Measurements from ENCODE around the gene GP5.

The GP5 gene

DNA sequence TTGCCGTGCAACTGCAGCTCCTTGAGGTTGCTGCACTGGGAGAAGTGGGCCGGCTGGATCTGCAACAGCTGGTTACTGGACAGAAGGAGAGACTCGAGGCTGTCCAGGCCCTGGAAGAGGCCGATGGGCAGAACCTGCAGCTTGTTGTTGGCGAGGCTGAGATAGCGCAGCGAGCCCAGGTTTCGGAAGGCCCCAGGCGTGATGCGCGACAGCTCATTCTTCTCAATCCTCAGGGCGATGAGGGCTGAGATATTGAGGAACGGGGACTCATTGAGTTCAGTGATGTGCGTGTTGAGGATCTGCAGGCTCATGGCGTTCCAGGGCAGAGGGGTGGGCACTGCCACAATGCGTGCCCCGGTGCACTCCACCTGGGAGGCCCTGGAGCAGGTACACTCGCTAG, 38.5 kb downstream of the GP5 start:
- no peaks in the 10 kb centered on the region for H4K20me1 ChIP-seq
- no peaks in the 10 kb centered on the region for H3K27me3 ChIP-seq
- H3K4me1 ChIP-seq, result peaks cover 99% of the 10 kb centered on the region
- no peak overlapping the region for H3K27ac ChIP-seq
- no peak for TF ChIP-seq Cebpa-rat (IDR thresholded peaks at IDR 0.05)
- no peak overlapping the region for H3K4me3 ChIP-seq
- peak overlapping the region; percentile 12; the same call in 1 of the 2 replicates for H3K4me2 ChIP-seq
- H3K9me3 ChIP-seq, result peaks cover 14% of the 10 kb centered on the region
- no peak overlapping the region for H3K9ac ChIP-seq
- peaks cover 18% of the 10 kb centered on the region; the same call in 1 of the 2 replicates for H3K36me3 ChIP-seq

GRCh38 chr3:194357681-194358080, 41.4 kb downstream of the GP5 start:
- H3K9me3 ChIP-seq, result peaks cover 14% of the 10 kb centered on the region
- no peaks in the 10 kb centered on the region for H4K20me1 ChIP-seq
- H3K36me3 ChIP-seq, result peaks cover 18% of the 10 kb centered on the region; the same call in 1 of the 2 replicates
- peaks cover 96% of the 10 kb centered on the region for H3K4me1 ChIP-seq
- no peak overlapping the region for H3K4me3 ChIP-seq
- TF ChIP-seq Cebpa-rat (IDR thresholded peaks at IDR 0.05), result no peak
- H3K27ac ChIP-seq, result peak overlapping the region; percentile 51
- H3K27me3 ChIP-seq, result no peaks in the 10 kb centered on the region
- H3K4me2 ChIP-seq, result peak overlapping the region; percentile 77
- peak overlapping the region; percentile 40; the same call in 1 of the 2 replicates for H3K9ac ChIP-seq

GRCh38 chr3:194355379-194355778, 43.7 kb downstream of the GP5 start:
- peaks cover 14% of the 10 kb centered on the region; the same call in 1 of the 2 replicates for H3K36me3 ChIP-seq
- no peak overlapping the region for H3K9ac ChIP-seq
- peak overlapping the region; percentile 51 for H3K27ac ChIP-seq
- peak overlapping the region; percentile 77 for H3K4me2 ChIP-seq
- no peak for TF ChIP-seq Cebpa-rat (IDR thresholded peaks at IDR 0.05)
- no peaks in the 10 kb centered on the region for H4K20me1 ChIP-seq
- H3K9me3 ChIP-seq, result 0 out of 2 replicates have a peak, but pooled peaks cover 7% of the 10 kb centered on the region
- no peaks in the 10 kb centered on the region for H3K27me3 ChIP-seq
- no peak overlapping the region for H3K4me3 ChIP-seq
- peaks cover 90% of the 10 kb centered on the region for H3K4me1 ChIP-seq

- H3K36me3 ChIP-seq, result peaks cover 3% of the 10 kb centered on the region; the same call in 1 of the 2 replicates
- H3K9me3 ChIP-seq, result no peaks in the 10 kb centered on the region
- H3K4me2 ChIP-seq, result peak overlapping the region; percentile 77; the same call in 1 of the 2 replicates
- no peak overlapping the region for H3K4me3 ChIP-seq
- no peak overlapping the region for H3K9ac ChIP-seq
- peaks cover 90% of the 10 kb centered on the region for H3K4me1 ChIP-seq
- H3K27ac ChIP-seq, result no peak overlapping the region
- TF ChIP-seq Cebpa-rat (IDR thresholded peaks at IDR 0.05), result no peak
- H3K27me3 ChIP-seq, result no peaks in the 10 kb centered on the region
- no peaks in the 10 kb centered on the region for H4K20me1 ChIP-seq
These were observed 44.8 kb downstream of the GP5 start for GRCh38 chr3:194354315-194354714.

- Histone ChIP-seq H3K4me3 (no peak overlapping the region), H3K9me3 (no peaks in the 10 kb centered on the region), H3K4me2 (peak overlapping the region; percentile 28; the same call in 1 of the 2 replicates), H4K20me1 (no peaks in the 10 kb centered on the region), H3K27me3 (no peaks in the 10 kb centered on the region), H3K27ac (peak overlapping the region; percentile 62), H3K9ac (no peak overlapping the region), H3K4me1 (peaks cover 74% of the 10 kb centered on the region), H3K36me3 (no peaks in the 10 kb centered on the region)
- no peak for TF ChIP-seq Cebpa-rat (IDR thresholded peaks at IDR 0.05)
These were observed 46.3 kb downstream of the GP5 start for GRCh38 chr3:194352667-194353246.

DNA sequence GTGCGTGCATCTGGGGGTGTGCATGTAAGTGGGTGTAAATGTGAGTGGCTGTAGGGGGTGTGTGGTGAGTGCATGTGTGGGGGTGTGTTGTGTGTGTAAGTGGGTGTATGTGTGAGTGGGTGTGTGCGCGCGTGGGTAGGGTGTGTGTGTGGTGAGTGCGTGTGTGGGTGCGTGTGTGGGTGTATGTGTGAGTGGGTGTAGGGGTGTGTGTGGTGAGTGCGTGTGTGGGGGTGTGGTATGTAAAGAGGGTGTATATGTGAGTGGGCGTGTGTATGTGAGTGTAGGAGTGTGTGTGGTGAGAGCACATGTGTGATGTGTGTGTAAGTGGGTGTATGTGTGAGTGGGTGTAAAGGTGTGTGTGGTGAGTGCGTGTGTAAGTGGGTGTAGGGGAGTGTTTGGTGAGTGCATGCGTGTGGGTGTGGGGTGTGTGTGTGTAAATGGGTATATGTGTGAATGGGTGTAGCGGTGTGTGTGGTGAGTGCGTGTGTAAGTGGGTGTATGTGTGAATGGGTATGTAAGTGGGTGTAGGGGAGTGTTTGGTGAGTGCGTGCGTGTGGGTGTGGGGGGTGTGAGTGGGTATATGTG, 47.0 kb downstream of the GP5 start:
- Histone ChIP-seq H3K9ac (no peak overlapping the region), H3K36me3 (no peaks in the 10 kb centered on the region), H4K20me1 (no peaks in the 10 kb centered on the region), H3K9me3 (no peaks in the 10 kb centered on the region), H3K27ac (peak overlapping the region; percentile 69; the same call in 1 of the 2 replicates), H3K4me1 (peaks cover 69% of the 10 kb centered on the region), H3K27me3 (no peaks in the 10 kb centered on the region), H3K4me2 (no peak overlapping the region; the same call in 1 of the 2 replicates), H3K4me3 (no peak overlapping the region)
- no peak for TF ChIP-seq Cebpa-rat (IDR thresholded peaks at IDR 0.05)

DNA sequence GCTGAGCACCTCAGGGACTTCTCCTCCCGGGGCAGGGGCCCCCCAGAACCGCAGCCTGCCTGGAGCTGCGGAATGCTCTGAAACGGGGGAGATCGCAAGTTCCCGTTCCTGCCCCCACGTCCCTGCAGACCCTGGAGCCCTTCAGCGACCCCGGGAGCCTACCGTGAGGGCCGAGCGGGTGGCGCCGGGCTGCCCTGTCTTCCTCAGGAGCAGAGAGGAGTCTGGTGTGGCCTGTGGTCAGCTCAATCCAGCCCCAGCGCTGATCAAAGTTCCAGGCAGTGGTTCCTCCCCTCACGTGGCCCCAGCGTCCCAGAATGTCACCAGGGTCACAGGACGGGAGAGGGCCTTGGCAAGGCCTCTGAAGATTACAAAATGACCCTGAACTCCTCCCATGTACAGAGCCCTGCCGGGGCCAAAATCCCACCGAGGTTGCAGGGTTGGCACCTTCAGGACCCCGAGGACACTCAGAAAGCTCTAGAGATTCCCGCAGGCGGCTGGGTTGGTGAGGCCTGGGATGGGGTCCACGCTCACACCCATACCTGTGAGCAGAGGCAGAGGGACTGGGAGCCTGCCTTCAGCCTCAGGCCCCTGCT, 47.9 kb downstream of the GP5 start, which contains the start of gene CPN2:
Gene CPN2 (minus strand): TSS at position 249 of the 593 bp plus-strand sequence. CDS start 8,626 bp downstream, outside the sequence.
- no peaks in the 10 kb centered on the region for H3K36me3 ChIP-seq
- peaks cover 66% of the 10 kb centered on the region for H3K4me1 ChIP-seq
- peak within 1 kb of the TSS; percentile 69 for H3K27ac ChIP-seq
- no peak for TF ChIP-seq Cebpa-rat (IDR thresholded peaks at IDR 0.05)
- no peaks in the 10 kb centered on the region for H3K9me3 ChIP-seq
- H3K9ac ChIP-seq, result no peak within 1 kb of the TSS
- no peaks in the 10 kb centered on the region for H4K20me1 ChIP-seq
- H3K4me3 ChIP-seq, result no peak within 1 kb of the TSS
- H3K4me2 ChIP-seq, result peak within 1 kb of the TSS; percentile 11; the same call in 1 of the 2 replicates
- no peaks in the 10 kb centered on the region for H3K27me3 ChIP-seq

DNA sequence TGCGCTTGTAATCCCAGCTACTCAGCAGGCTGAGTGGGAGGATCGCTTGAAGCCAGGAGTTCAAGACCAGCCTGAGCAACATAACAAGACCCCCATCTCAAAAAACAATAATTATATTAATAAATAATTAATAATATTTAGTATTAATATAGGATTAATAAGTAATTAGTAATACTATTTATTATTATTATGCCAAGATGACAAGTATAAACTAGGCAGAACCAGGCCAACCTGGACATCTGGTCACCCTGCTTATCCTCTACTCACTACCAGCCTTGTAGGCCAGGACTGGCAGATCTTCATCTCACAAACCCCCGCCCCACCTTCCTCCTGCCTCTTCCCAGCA, 48.4 kb downstream of the GP5 start:
- Histone ChIP-seq H3K36me3 (no peaks in the 10 kb centered on the region), H3K27ac (peak overlapping the region; percentile 69), H3K4me2 (peak overlapping the region; percentile 11; the same call in 1 of the 2 replicates), H3K4me1 (peaks cover 62% of the 10 kb centered on the region), H3K27me3 (no peaks in the 10 kb centered on the region), H3K9ac (no peak overlapping the region), H3K9me3 (no peaks in the 10 kb centered on the region), H3K4me3 (no peak overlapping the region), H4K20me1 (no peaks in the 10 kb centered on the region)
- TF ChIP-seq Cebpa-rat (IDR thresholded peaks at IDR 0.05), result no peak

DNA sequence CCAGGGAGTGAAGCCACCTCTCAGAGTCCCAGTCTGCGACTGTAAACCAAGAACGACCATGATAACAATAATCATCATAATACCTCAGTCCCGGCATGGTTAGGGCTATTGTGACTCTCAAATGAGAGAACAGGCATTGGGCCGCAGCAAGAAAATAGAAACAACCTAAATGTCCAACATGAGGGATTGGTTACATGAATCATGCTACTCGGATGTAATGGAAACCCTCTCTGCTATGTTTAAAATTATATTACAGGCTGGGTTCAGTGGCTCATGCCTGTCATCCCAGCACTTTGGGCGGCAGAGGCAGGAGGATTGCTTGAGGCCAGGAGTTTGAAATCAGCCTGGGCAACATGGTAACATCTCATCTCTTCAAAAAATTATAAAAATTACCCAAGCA, 50.7 kb downstream of the GP5 start:
- no peak for TF ChIP-seq Cebpa-rat (IDR thresholded peaks at IDR 0.05)
- Histone ChIP-seq H3K36me3 (no peaks in the 10 kb centered on the region), H3K9ac (no peak overlapping the region), H3K4me2 (no peak overlapping the region), H3K27me3 (no peaks in the 10 kb centered on the region), H4K20me1 (no peaks in the 10 kb centered on the region), H3K27ac (no peak overlapping the region), H3K4me1 (peaks cover 62% of the 10 kb centered on the region), H3K4me3 (no peak overlapping the region), H3K9me3 (no peaks in the 10 kb centered on the region)

DNA sequence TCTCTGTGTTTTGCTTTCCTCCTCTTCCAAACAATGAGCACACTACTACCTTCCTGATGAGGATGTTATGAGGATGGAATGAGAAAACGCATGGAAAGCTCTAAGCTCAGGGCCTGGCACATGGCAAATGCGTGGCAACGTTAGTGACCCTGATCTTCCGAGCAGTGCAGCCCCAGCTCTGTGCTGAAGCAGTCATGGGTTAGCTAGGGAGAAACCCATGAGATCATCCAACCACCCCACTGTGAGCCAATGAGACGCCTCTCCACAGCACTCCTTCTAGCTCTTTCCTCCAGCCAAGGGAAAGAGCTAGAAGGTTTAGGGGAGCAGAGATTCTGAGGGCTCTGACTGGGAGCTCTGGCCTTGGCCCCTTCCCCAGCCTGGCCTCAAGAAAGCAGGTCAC, 52.4 kb downstream of the GP5 start:
- Histone ChIP-seq H3K4me2 (no peak overlapping the region), H3K9ac (no peak overlapping the region), H4K20me1 (no peaks in the 10 kb centered on the region), H3K4me1 (peaks cover 66% of the 10 kb centered on the region), H3K9me3 (no peaks in the 10 kb centered on the region), H3K4me3 (no peak overlapping the region), H3K36me3 (no peaks in the 10 kb centered on the region), H3K27me3 (no peaks in the 10 kb centered on the region), H3K27ac (peak overlapping the region; percentile 64)
- no peak for TF ChIP-seq Cebpa-rat (IDR thresholded peaks at IDR 0.05)
